COLO668 (cell line): ENCODE results near the gene NELFCD.
"Not testable (repeated sequence)": the region's sequence is repeated elsewhere in the genome, so short reads cannot be mapped to it uniquely, and the experiment has no call there.

Experiments
- DNase-seq: peaks from one replicate; lab custom pipeline; 2025; ENCODE audit not compliant: unreplicated experiment; lab: John Stamatoyannopoulos, UW

Gene NELFCD

DNA sequence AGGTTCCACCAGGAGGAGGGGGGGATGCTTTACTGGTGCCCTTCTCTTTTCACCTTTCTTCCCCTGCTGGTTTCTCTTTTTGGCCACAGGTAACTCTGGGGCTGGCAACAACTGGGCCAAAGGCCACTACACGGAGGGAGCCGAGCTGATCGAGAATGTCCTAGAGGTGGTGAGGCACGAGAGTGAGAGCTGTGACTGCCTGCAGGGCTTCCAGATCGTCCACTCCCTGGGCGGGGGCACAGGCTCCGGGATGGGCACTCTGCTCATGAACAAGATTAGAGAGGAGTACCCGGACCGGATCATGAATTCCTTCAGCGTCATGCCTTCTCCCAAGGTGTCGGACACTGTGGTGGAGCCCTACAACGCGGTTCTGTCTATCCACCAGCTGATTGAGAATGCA, 42.6 kb downstream of the NELFCD start:
- DNase-seq, result no peak

DNA sequence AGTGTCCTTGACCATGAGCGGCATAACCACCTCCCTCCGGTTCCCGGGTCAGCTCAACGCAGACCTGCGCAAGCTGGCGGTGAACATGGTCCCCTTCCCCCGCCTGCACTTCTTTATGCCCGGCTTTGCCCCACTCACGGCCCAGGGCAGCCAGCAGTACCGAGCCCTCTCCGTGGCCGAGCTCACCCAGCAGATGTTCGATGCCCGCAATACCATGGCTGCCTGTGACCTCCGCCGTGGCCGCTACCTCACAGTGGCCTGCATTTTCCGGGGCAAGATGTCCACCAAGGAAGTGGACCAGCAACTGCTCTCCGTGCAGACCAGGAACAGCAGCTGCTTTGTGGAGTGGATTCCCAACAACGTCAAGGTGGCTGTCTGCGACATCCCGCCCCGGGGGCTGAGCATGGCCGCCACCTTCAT, 43.1 kb downstream of the NELFCD start:
- DNase-seq, result no peak

DNA sequence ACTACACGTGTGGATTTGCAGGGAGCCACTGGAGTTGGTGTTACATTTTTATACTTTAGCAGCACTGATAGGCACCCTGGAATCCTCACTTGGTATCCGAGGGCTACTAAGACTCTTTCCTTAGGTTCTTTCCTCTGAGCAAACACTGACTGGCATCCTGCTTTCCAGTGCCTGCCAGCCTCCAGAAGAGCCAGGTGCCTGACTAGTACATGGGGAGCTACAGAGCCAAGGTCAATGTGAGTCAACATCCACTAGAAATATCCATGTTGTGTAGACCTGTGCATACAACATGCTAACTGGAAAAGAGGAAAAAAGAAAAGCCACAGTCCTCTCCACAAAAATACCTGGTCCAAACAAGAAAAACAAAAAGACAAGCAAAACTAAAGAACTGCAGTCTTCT, 44.0 kb downstream of the NELFCD start:
- no peak for DNase-seq

DNA sequence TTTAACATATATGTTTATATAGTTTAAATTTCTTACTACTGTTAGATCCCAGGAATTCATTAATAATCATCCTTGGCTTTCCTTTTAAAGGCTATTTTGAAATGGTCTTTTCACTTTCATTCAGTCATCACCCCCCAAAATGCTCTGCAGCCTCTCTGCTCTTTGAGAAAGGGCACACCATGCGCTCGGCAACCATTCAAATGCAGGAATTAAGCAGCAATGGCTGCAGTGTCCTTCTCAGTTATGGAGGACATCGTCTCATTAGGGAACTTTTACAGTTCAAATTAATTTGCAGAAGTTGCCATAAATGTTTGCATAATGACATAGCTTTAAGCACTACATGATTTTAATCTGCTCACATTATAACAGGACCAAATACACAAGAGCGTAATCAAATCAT, 44.5 kb downstream of the NELFCD start:
- DNase-seq, result no peak

DNA sequence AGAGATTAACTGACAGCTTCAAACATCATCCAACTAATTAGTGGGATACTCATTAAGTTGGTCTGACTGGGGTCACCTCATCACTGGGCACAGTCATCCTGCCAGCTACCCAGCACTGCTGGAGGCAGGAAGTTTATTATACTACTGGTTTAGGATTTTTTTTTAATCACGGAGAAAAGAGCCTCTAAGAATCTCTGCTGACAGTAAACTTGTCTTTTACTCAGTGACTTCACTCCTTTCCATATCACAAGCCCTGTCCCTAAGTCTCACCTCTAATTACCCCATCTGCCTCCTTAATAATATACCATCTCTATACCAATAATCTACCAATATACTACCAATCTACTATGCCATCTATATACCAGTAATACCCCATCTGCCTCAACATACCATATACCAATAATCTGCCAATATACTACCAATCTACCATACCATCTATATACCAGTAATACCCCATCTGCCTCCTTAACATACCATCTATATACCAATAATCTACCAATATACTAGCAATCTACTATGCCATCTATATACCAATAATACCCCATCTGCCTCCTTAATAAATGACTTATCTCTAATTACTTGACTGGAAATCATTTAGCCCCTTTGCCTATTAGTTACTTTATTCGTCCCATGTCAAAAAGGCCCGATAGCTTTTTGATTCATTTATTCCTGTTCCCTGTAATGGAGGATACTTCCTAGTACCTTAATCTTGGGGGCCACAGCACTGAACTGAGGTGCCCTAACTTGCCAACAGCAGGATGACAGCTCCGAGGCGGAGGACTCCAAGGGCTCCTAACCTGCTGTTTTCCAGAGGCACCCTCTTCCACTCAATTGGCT, 46.1 kb downstream of the NELFCD start:
- no peak for DNase-seq

DNA sequence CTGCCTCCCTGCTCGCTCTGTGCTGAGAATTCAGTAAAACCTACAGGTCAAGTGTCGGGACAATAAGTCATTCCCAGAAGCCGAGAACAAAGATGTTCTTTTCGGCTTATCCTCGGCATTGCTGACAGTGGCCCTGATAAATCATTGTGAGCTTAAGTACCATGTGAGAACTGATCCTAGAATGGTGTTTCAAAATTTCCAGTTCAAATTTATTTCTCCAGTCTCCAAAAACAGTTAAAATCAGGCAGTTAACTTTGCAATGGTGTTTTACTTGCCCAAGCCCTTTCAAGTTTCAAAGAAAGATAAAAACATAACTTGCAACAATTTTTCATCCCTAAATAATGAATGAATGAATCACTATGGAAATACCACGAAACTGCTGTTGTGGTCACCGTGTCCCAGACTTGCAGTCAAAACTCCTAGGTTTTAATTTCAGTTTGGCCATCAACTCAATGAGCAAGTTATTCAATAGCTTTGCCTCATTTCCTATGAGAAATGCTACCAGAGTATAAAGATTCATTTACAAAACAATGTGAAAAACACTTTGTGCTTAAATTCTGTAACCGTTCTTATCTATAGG, 46.8 kb downstream of the NELFCD start:
- DNase-seq, result no peak

DNA sequence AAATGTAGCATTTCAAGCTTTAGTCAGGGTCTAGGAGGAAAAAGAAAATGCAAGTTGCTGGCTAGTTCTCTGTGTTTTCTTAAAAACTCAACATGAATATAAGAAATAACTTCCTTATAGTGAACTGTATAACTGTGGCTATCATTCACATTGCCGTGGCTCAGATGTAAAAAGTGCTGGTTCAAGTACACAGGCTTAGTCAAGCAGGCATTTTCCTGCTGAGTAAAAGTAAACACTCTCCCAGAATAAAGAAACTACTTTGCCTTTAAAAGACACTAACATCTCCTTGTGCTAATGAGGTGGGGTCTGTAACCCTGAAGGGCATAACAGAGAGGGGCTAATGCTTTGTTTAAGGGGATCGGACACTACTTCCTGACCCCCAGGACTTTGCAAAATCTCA, 47.8 kb downstream of the NELFCD start:
- no peak for DNase-seq

DNA sequence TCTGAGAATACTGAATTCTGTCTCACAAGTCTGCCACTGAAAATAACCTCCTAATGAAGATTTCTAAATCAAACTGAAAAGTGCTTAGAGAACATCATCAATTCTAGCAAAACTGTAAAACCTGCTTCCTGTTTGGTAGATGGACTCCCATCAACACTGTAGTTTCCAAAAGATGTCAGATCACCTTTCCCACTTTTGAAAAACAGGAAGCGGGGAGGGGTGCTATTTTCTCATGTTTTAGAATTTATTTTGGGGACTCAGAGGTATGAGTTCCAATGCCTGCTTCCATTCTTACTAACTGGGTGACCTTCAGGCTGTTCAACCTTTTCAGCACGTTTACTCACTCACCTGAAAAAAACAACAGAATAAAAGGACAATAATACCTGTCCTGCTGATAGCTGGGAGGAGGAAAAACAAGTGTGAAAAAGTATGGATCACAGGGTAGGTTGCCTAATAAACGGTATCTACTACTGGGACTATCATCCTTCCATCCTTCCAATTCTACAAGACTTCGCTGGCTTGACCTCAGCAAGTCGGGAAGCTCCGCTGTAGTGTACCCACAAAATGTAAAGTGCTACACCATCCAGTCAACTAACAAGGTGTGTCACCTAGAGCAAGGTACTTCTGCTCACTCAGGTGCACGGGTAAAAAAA, 50.0 kb downstream of the NELFCD start:
- DNase-seq, result no peak

DNA sequence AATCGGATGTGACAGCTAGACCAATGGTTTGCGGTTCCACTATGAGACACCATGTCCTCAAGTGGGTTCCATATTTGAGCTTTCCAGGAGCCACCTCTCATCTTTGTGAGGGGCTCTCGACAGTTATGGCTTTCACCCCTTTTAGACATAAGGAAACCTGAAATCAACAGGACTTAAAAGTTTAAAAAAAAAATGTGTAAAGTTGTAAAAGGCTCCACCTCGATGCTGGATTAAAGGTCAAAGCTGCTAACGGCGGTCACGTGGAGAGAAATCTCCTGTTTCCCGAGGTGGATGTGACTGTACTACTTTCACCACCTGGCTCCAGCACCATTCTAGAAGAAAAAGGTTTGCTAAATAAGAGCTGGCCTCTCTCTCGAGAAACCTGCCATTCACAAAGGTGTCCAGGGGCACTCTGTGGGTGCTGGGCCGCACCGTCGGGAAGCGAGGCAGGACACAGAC, 50.5 kb downstream of the NELFCD start:
- DNase-seq, result no peak

DNA sequence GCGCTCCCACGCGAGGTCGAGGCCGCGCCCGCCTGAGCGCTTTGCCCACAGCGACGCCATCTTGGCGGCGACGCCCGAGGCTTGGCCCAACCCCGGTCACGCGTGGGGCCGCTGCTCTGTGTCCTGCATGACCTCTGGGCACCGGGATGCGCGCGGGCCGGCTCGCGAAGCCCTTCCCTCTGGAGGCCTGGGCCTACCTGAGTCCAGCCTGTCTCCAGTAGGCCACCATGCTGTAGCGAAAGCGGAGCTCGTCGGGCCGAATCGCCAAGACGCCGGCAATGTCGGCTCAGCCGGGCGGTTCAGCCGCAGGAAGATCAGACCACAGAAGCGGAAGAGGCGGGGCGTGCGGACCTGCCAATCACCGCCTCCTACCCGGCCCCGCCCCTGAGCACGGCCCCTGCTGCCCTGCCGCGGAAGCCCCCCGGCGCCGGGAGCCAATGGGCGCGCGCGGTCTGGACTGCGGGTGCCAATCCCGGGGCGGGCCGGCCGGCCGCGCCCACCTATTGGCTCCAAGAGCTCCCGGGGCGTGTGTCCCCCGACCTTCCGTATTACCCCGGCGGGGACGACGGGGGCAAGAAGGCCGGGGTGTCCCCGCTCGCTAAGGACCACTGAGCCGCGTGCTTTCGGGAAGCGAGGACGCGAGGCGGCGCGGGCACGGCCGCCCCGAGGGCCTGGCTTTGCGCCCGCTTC, 51.1 kb downstream of the NELFCD start, which contains the start of gene ATP5F1E:
TSS of gene ATP5F1E (minus strand) at position 313 of the 690 bp plus-strand sequence. CDS start at position 229, 84 bp downstream.
- peak; percentile 99 for DNase-seq

DNA sequence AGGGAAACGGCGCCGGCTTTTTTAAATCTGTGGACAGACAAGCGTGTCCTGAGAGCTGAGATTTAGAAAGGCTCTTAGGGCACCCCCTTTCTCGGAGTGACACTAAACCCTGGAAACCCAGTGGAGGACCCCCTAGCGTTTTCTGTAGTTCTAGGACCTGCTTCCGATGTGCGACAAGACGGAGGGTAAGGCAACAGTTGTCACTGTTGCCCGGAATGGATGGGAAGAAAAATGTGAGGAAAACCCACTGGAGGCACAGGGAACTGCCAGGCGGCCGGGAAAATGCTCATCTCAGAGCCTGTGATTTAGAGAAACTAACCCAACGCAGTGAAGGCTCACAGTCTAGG, 51.6 kb downstream of the NELFCD start:
- peak; percentile 57 for DNase-seq

DNA sequence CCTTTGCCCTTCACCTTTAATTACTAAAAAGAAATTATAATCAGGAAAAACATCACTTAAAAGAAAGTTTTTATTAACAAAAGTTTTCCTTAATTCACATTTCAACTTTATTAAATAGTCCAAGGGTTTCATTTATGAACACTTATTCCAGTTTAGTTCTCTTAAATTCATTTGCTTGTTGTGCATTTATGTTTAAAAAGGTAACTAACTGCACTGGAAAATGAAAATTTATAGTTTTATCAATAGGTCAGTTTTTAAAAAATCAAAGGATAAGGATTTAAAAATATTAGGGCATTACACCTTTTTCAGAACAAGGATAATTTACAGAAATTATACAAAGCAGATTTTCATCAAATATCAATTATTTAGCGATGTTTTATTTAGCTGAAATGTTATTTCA, 52.0 kb downstream of the NELFCD start:
- no peak for DNase-seq

DNA sequence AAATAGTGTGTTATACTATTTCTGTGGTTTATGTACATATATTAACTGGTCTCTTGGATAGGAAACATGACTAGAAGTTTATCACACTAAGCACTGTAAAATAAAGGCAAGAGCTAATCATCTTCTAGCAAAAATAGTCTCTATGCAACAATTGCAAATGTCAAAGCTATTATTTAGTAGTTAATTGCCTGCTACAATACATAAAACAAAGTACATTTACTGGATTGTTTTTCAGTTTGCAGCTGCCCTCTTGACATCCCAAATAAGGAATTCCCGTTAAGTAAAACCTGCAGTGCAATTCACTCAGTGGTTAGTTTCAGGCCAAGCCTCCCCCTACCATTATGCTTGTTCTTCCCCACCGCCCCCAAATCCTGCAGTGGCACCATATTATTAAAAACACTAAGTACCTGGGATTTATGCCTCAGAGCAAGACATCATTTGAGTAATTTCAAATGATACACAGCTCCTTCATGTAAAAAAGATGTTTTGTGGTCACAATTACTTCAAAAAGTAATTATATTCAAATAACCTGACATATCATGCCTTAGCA, 52.6 kb downstream of the NELFCD start:
- DNase-seq, result no peak

DNA sequence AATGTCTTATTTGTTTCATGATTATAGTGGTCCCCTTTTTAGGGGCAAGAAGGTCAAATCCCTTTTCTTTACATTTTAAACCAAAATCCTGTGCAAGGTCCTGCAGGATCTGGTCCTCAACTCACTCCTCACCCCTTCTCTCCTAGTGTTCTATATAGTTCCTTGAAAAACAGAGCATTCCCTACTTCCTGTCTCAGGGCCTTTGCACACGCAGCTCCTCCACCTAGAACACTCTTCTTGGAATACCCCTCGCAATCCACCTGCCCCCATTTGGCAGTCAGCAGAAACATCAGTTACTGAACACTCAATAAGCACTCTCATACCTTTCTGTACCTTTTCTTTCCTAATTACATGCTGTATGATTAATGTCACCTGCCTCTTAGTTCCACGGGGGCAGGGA, 54.3 kb downstream of the NELFCD start:
- no peak for DNase-seq

DNA sequence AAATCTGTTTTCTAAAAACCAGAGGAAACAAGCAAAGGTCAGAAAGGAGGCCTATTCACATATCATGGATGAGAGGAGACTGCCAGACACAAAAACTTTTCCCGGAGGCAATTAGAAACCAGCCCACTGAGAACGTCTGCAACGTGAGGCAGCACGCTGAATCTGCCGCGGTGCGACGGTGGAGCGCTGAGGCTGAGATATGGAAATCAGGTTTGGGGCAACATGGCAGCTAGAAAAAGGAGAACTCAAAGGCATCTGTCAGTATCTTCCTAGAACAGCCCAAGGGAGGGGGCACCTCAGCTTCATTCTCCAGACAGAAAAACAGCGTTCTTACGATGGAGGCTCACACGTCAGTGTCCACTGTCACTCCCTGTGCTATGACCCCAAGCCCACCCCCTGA, 56.3 kb downstream of the NELFCD start:
- DNase-seq, result no peak

DNA sequence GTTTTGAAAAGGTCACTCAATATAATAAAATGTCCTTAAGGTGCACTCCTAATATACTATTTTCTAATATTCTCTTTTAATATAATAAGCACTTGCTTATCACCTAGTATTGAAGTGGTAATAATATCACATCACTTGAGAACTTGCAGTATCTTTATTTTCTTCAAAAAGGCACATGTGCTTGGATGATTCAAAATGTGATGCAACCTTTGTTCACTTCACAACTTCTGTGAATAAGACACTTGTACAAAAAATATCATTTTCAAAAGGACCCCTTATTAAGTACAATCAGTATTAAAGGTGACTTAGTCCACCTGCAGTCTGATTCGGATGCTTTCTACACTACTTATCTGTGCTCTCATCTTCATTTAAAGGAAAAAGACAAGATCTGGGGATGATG, 58.2 kb downstream of the NELFCD start:
- no peak for DNase-seq

DNA sequence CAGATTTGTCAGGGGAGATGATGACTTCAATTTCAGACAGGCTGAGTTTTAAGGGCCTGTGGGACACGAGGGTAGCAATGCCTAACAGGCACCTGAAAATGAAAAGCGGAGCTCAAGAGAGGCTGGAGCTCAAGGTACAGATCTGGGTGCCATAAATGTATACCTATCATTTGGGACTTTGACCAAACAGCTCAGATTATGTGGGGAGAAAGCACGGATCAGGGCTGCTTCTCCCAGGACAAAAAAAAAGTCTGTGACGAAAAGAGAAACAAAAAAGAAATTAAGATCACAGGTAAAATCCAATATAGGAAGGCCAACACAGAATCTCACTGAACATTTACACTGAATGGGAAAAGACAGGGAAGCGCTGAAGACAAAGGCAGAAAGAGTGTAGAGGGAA, 59.6 kb downstream of the NELFCD start:
- DNase-seq, result no peak

DNA sequence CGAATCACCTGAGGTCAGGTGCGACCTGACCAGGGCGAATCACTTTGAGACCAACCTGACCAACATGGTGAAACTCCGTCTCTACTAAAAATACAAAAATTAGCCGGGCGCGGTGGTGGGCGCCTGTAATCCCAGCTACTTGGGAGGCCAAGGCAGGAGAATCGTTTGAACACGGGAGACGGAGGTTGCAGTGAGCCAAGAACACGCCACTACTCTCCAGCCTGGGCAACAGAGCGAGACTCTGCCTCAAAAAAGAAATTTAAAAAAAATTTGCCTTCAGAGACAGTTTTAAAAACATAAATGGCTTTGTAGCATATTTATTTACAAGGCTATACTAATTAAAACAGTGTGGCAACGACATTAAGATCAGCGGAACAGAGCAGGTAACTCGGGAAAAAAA, 60.4 kb downstream of the NELFCD start:
- DNase-seq, result not testable (repeated sequence)

DNA sequence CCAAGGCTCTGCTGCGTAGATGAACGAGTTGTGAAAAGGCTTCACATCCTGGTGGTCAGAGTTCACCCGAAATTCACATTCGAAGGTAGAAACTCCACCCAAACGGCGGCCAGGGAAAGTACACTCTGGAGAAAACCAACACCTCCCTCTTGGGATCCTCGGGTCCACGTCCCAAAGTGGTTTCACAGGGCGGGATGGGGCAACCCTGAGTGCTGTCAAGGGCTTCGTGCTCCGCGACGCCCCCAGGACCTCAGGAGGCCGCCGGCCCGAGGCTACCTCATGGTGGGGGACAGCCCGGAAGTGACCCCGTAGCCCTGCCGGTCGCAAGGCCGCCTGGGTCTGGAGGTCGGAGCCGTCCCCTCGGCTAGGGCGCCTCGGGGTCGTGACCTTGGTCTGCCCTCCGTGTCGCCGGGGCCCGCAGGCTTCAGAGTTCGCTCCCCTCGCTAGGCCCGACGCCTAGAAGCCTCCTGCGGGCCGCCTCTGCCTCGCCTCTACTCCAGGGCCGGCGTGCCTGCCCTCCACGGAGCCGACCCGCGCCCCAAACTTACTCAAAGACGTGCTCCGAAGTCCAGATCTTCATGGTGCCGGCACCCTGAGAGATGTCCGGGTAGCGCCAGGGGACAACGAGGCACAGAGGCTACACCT, 61.2 kb downstream of the NELFCD start, which contains the start of gene PRELID3B:
TSS of gene PRELID3B (minus strand) at position 636 of the 645 bp plus-strand sequence. CDS start at position 580, 56 bp downstream.
- DNase-seq, result peak; percentile 58

DNA sequence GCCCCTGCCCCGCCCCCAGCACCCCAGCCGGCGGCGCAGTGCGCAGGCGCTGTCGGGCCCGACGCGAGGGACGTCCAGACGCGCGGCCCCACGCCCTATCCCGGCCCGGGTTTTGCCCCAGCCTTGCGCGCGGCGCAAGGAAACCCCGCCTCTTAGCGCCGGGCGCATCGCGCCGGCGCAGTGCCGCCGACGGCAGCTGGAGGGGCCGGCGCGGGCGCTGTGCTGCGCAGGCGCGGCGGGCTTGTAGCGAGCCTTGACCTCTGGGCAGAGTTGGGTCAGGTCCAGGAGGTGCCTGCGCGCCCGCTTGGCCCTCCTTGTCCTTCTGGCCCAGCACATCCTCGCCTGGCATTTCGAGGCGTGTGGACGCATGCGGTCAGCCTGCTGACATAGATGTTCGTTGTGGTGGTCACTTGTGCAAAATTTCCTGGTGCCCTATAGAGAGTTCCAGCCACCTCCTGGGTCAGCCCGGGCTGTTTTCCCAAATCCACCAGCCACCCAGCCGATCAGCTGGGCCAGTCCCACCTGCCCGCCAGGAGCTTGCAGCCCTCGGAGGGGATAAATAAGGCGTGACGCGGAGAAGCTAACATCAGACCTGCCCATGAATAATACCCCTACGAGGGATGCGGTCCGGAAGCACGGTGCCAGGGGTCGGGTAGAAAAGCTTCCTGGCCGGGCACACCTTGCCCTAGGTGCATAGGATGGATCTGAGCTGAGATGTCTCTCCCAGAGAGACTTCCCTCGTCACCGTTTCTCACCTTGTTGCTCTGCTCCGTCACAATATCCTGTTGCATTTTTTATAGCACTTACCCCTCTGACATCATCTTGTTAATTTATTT, 62.0 kb downstream of the NELFCD start:
- DNase-seq, result peak; percentile 98
